ENCODE results near the gene TTC39B.

The TTC39B gene

GRCh38 chr9:15306757-15307522, at the start of gene TTC39B:
TSS of gene TTC39B (minus strand) at chr9:15307216. CDS start at chr9:15307125, 91 bp downstream.
- H3K27ac ChIP-seq (ENCODE audit: low read depth, low read length): 0 out of 2 replicates have a peak within 1 kb of the TSS, but pooled peaks have one; percentile 3
- H3K36me3 ChIP-seq (ENCODE audit: insufficient read depth, low read length): no peaks in the 10 kb centered on the region
- H3K4me1 ChIP-seq (ENCODE audit: control insufficient read depth, insufficient read depth, low read length, unreplicated experiment): peaks cover 15% of the 10 kb centered on the region
- peak within 1 kb of the TSS; percentile 94 for H3K4me3 ChIP-seq (ENCODE audit: low read depth, low read length)
- peaks cover 13% of the 10 kb centered on the region for H3K79me2 ChIP-seq (ENCODE audit: control insufficient read depth, insufficient read depth, low read length, unreplicated experiment)
- no peaks in the 10 kb centered on the region for H3K27me3 ChIP-seq (ENCODE audit: insufficient read depth, low read length)
- H2AFZ ChIP-seq (ENCODE audit: low read length, unreplicated experiment): peak within 1 kb of the TSS; percentile 90

DNA sequence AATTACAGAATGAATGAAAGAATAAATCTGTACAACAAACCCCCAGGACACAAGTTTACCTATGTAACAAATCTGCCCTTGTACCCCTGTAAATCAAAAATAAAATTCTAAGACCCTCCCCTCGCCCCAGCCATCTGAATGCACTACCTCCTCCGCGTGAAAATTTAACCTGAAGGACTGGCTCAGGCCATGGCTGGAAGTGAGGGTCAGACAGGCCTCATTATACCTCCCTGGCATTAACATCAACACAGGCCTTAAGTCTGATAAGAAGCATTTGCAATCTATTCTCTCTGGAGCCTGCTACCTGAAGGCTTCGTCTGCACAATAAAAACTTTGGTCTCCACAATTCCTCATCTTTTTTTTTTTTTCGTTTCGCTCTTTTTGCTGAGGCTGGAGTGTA, 48.7 kb upstream of the TTC39B start:
- H3K27me3 ChIP-seq (ENCODE audit: insufficient read depth, low read length): no peaks in the 10 kb centered on the region
- no peak overlapping the region for H3K27ac ChIP-seq (ENCODE audit: low read depth, low read length)
- no peaks in the 10 kb centered on the region for H3K36me3 ChIP-seq (ENCODE audit: insufficient read depth, low read length)
- no peaks in the 10 kb centered on the region for H3K79me2 ChIP-seq (ENCODE audit: control insufficient read depth, insufficient read depth, low read length, unreplicated experiment)
- no peak overlapping the region for H3K4me3 ChIP-seq (ENCODE audit: low read depth, low read length)
- H2AFZ ChIP-seq (ENCODE audit: low read length, unreplicated experiment): no peak overlapping the region
- no peaks in the 10 kb centered on the region for H3K4me1 ChIP-seq (ENCODE audit: control insufficient read depth, insufficient read depth, low read length, unreplicated experiment)

GRCh38 chr9:15354713-15355112, 47.7 kb upstream of the TTC39B start:
- H3K36me3 ChIP-seq (ENCODE audit: insufficient read depth, low read length): no peaks in the 10 kb centered on the region
- no peaks in the 10 kb centered on the region for H3K79me2 ChIP-seq (ENCODE audit: control insufficient read depth, insufficient read depth, low read length, unreplicated experiment)
- no peak overlapping the region for H3K4me3 ChIP-seq (ENCODE audit: low read depth, low read length)
- no peak overlapping the region for H3K27ac ChIP-seq (ENCODE audit: low read depth, low read length)
- peaks cover 4% of the 10 kb centered on the region for H3K4me1 ChIP-seq (ENCODE audit: control insufficient read depth, insufficient read depth, low read length, unreplicated experiment)
- no peak overlapping the region for H2AFZ ChIP-seq (ENCODE audit: low read length, unreplicated experiment)
- H3K27me3 ChIP-seq (ENCODE audit: insufficient read depth, low read length): no peaks in the 10 kb centered on the region

DNA sequence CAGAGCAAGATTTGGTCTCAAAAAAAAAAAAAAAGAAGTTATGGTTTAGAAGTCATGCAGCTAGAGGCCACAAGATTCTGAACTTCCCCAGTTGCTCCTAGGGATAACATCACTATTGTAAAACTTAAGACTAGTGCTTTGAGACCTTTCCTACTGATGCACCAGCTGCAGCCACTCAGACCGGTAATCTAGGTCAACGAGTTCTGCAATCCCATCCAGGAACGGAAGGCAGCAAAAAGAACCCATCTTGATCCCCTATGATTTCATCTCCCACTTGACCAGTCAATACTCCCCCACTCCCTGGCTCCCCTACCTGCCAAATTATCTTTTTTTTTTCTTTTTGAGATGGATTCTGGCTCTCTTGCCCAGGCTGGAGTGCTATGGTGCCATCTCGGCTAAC, 46.9 kb upstream of the TTC39B start:
- Histone ChIP-seq H3K79me2 (ENCODE audit: control insufficient read depth, insufficient read depth, low read length, unreplicated experiment) (no peaks in the 10 kb centered on the region), H3K4me3 (ENCODE audit: low read depth, low read length) (no peak overlapping the region), H3K27me3 (ENCODE audit: insufficient read depth, low read length) (no peaks in the 10 kb centered on the region), H3K36me3 (ENCODE audit: insufficient read depth, low read length) (no peaks in the 10 kb centered on the region), H2AFZ (ENCODE audit: low read length, unreplicated experiment) (no peak overlapping the region), H3K4me1 (ENCODE audit: control insufficient read depth, insufficient read depth, low read length, unreplicated experiment) (peaks cover 4% of the 10 kb centered on the region), H3K27ac (ENCODE audit: low read depth, low read length) (no peak overlapping the region)

DNA sequence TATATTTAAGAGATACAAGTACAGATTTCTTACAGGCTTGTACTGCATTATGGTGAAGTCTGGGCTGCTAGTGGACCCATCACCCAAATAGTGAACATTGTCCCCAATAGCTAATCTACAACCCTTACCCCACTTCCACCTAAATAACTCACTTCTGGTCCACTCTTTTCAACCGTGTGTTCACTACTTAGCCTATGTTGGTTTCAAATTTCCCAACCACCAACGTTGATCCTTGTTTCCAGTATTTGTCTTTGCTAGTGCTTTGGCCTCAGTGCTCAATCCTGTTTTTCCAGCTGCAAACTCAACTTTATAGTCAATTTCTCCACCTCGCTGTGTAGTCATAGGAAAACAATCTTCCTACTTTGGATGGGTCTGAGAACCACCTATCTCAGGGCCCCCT, 45.3 kb upstream of the TTC39B start:
- Histone ChIP-seq H3K79me2 (ENCODE audit: control insufficient read depth, insufficient read depth, low read length, unreplicated experiment) (no peaks in the 10 kb centered on the region), H3K27me3 (ENCODE audit: insufficient read depth, low read length) (no peaks in the 10 kb centered on the region), H3K27ac (ENCODE audit: low read depth, low read length) (no peak overlapping the region), H2AFZ (ENCODE audit: low read length, unreplicated experiment) (no peak overlapping the region), H3K4me3 (ENCODE audit: low read depth, low read length) (no peak overlapping the region), H3K4me1 (ENCODE audit: control insufficient read depth, insufficient read depth, low read length, unreplicated experiment) (peaks cover 4% of the 10 kb centered on the region), H3K36me3 (ENCODE audit: insufficient read depth, low read length) (no peaks in the 10 kb centered on the region)

DNA sequence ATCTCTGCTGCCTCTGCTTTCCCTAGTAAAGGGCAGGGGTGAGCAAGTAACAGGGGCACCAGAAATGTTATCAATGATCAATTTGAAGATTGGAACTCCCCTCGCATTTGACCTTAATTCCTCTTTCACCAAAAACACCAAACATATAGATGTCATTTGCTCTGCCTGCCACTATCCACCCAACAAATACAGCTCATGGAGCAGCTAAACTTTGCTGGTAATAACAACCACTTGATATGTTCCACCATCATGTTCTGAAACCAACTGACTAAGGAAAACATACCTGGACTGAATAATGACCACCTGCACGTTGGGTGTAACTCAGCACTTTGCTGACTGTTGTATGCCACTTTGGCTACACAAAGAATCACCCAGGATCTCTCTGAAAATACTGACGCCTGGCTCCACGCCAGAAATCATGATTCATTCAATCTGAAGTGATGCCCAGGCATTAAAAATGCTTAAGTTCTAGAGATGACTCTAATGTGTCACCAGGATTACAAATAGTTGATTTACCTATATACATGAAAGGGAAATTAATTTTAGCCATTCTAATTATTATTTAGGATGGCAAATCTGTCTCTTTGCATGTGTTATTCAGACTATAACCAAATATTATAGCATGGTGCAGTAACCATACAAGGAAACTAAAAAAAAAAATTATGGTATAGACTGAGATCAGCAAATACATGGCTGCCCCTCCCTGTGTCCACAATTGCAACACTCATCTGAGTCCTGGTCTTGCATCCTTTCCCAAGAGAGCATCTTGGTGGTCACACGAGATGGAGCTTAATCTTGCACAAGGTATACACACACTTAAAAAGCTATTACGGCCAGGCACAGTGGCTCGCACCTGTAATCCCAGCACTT, 43.1 kb upstream of the TTC39B start:
- H3K27ac ChIP-seq (ENCODE audit: low read depth, low read length): no peak overlapping the region
- no peaks in the 10 kb centered on the region for H3K36me3 ChIP-seq (ENCODE audit: insufficient read depth, low read length)
- H2AFZ ChIP-seq (ENCODE audit: low read length, unreplicated experiment): no peak overlapping the region
- H3K4me1 ChIP-seq (ENCODE audit: control insufficient read depth, insufficient read depth, low read length, unreplicated experiment): peaks cover 4% of the 10 kb centered on the region
- H3K27me3 ChIP-seq (ENCODE audit: insufficient read depth, low read length): no peaks in the 10 kb centered on the region
- no peak overlapping the region for H3K4me3 ChIP-seq (ENCODE audit: low read depth, low read length)
- H3K79me2 ChIP-seq (ENCODE audit: control insufficient read depth, insufficient read depth, low read length, unreplicated experiment): no peaks in the 10 kb centered on the region

DNA sequence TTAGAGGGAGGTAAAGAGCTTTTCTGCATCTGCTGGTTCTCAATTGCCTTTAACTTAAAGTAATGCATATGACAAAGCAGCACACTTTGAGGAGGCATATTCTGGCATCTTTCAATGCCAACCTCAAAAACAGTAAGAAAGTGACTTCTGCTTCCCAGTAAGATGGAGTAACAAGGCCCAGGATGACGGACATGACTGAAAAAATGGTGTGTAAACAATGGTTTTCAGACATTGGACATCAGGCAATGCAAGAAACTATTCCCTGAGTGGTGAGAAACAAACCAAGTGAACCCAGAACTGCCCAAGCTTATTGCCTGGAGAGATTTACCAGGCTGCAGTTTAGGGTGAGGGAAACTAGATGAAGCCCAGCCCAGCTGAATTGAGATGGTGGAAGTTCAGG, 39.8 kb upstream of the TTC39B start:
- H3K4me3 ChIP-seq (ENCODE audit: low read depth, low read length): no peak overlapping the region
- no peaks in the 10 kb centered on the region for H3K79me2 ChIP-seq (ENCODE audit: control insufficient read depth, insufficient read depth, low read length, unreplicated experiment)
- no peak overlapping the region for H3K27ac ChIP-seq (ENCODE audit: low read depth, low read length)
- no peaks in the 10 kb centered on the region for H3K27me3 ChIP-seq (ENCODE audit: insufficient read depth, low read length)
- H2AFZ ChIP-seq (ENCODE audit: low read length, unreplicated experiment): no peak overlapping the region
- no peaks in the 10 kb centered on the region for H3K36me3 ChIP-seq (ENCODE audit: insufficient read depth, low read length)
- H3K4me1 ChIP-seq (ENCODE audit: control insufficient read depth, insufficient read depth, low read length, unreplicated experiment): peaks cover 4% of the 10 kb centered on the region

GRCh38 chr9:15344191-15344590, 37.2 kb upstream of the TTC39B start:
- Histone ChIP-seq H3K4me3 (ENCODE audit: low read depth, low read length) (no peak overlapping the region), H2AFZ (ENCODE audit: low read length, unreplicated experiment) (no peak overlapping the region), H3K27ac (ENCODE audit: low read depth, low read length) (no peak overlapping the region), H3K79me2 (ENCODE audit: control insufficient read depth, insufficient read depth, low read length, unreplicated experiment) (no peaks in the 10 kb centered on the region), H3K4me1 (ENCODE audit: control insufficient read depth, insufficient read depth, low read length, unreplicated experiment) (no peaks in the 10 kb centered on the region), H3K36me3 (ENCODE audit: insufficient read depth, low read length) (no peaks in the 10 kb centered on the region), H3K27me3 (ENCODE audit: insufficient read depth, low read length) (no peaks in the 10 kb centered on the region)

DNA sequence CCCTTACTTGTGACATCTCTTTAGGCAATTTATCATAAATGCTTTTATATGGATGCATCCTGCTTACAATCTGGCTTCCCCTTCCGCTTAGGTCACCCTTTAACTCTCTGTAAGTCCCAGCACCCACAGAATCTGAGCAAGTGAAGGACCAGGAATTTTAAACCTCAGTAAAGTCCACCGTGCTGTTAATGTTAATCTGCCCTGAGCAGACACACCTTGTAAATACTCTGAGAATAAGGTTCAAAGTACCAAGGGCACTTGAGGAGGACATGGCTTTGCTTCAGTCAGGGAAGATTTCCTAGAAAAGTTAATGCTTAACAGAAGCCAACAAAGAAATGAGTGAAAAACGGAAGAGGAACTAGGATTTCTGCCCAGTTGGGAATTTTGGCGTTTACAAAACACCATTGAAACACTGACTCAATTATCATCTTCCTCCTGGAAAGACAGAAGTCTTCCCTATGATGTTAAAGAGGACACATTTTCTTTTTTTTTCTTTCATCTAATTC, 26.4 kb upstream of the TTC39B start:
- Histone ChIP-seq H3K79me2 (ENCODE audit: control insufficient read depth, insufficient read depth, low read length, unreplicated experiment) (no peaks in the 10 kb centered on the region), H3K27ac (ENCODE audit: low read depth, low read length) (no peak overlapping the region), H3K27me3 (ENCODE audit: insufficient read depth, low read length) (peaks cover 20% of the 10 kb centered on the region), H3K4me1 (ENCODE audit: control insufficient read depth, insufficient read depth, low read length, unreplicated experiment) (no peaks in the 10 kb centered on the region), H3K4me3 (ENCODE audit: low read depth, low read length) (no peak overlapping the region), H3K36me3 (ENCODE audit: insufficient read depth, low read length) (no peaks in the 10 kb centered on the region), H2AFZ (ENCODE audit: low read length, unreplicated experiment) (no peak overlapping the region)

DNA sequence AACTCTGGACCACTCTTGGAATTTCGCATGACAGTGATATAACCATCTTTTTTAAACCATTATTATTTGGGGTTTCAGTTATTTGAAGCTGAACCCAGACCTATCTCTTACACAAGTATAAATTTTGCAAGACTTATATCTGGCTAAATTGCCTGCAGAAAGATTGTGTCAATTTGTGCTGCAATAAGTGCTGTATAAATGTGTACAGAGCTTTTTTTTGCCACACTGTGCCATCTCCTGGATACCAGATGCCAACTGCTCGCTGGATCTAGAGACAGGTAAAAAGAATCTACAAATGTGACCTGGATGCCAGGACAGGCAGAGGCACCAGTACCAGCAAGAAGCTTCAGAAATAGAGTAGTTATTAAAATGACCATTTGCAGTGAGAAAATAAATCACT, 25.9 kb upstream of the TTC39B start:
- no peaks in the 10 kb centered on the region for H3K79me2 ChIP-seq (ENCODE audit: control insufficient read depth, insufficient read depth, low read length, unreplicated experiment)
- H3K27ac ChIP-seq (ENCODE audit: low read depth, low read length): no peak overlapping the region
- no peaks in the 10 kb centered on the region for H3K4me1 ChIP-seq (ENCODE audit: control insufficient read depth, insufficient read depth, low read length, unreplicated experiment)

More for the DNA sequence above, 25.9 kb upstream of the TTC39B start:
- Histone ChIP-seq H3K27me3 (ENCODE audit: insufficient read depth, low read length) (peaks cover 19% of the 10 kb centered on the region), H2AFZ (ENCODE audit: low read length, unreplicated experiment) (no peak overlapping the region), H3K4me3 (ENCODE audit: low read depth, low read length) (no peak overlapping the region), H3K36me3 (ENCODE audit: insufficient read depth, low read length) (no peaks in the 10 kb centered on the region)
